RPMI8226 (cell line): Measurements from ENCODE around the gene PPP1R12B.
"Not testable (repeated sequence)": the region's sequence is repeated elsewhere in the genome, so short reads cannot be mapped to it uniquely, and the experiment has no call there.

ENCODE experiments used
- DNase-seq: peaks from one replicate; pipeline ENCODE4 v3.0.0-alpha.2; 2015

The PPP1R12B gene

GRCh38 chr1:202405928-202406327 lies 57.4 kb downstream of the PPP1R12B start:
- no peak for DNase-seq

DNA sequence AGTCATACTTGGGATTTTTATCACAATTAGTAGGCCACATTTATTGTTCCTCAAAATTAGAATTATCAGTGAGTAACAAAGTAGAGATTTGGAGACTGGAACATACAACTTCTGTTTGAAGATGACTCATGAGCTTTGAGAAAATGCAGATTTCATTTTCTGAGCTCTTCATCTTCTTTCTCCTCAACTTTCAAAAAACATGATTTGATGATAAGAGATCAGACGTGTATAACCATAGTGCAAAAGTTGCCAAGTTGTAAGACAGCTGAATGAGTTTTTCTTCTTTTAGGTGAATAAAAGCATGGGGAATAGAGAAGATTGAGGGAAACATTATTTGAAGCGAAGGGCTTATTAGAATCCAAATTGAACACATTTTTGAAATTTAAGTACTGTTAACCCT lies 58.4 kb downstream of the PPP1R12B start:
- DNase-seq = not testable (repeated sequence)

GRCh38 chr1:202407378-202407777 lies 58.9 kb downstream of the PPP1R12B start:
- DNase-seq = not testable (repeated sequence)

DNA sequence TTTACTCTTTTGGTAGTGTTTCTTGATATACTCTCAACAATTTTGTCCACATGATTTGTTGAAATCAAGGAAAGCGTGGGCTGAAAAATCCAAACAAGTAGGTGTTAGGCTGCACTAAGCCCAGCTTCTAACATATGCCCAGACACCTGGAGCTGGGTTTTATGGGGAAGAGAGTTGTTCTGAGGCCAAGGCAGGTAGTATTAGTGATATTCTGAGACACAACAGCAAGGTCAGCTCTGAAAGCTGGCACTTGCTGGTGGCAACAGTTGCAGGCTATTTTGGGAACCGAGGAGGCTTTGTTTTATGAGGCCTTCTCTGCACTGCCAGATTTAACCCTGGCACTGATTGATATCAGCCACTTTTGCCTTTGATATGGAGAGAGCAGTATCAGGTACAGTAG lies 61.8 kb downstream of the PPP1R12B start:
- DNase-seq = peak; percentile 72

DNA sequence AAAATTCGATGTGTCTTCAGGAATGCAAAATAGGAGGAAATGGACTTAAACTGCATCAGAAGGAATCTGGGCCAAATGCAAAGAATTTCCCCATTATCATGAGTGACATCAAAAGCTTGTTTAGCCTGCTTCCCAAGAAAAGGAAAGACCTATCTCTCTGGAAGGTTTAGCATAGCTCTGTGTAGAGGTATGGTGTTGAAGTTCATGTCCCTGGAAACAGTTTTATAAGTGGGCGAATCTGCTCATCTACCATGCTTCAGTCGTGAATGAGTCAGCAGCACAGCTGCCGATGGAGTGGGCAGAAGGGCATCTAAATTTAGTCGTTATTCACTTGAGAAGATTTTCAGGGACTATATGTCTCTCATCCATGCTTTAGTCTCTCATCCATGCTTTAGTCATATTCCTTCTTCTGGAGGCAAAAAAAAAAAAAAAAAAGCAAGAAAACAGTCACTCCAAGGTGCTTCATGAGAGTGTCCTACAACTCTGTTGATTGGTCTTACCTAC lies 62.4 kb downstream of the PPP1R12B start:
- peak; percentile 39 for DNase-seq

DNA sequence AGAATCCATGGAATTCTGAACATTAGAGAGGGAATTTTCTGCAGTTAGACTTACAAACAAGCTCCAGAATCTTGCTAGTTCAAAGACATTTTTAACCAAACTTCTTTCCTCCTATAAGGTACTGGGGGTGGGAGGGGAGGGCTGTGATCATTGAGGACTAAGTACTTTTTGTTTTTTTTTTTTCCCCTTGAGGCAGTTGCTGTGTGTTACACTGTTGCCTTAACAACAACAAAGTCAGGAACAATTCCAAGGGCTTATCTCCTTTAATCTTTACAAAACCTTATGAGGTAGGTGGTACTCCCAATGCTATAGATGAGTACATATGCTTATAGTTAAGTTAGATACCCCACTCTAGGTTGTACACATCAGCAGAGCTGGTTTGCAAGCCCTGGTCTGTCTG lies 62.9 kb downstream of the PPP1R12B start:
- DNase-seq = peak; percentile 8

GRCh38 chr1:202412421-202412820 lies 63.9 kb downstream of the PPP1R12B start:
- DNase-seq = not testable (repeated sequence)

GRCh38 chr1:202416641-202417040 lies 68.1 kb downstream of the PPP1R12B start:
- no peak for DNase-seq

GRCh38 chr1:202417141-202417540 lies 68.6 kb downstream of the PPP1R12B start:
- not testable (repeated sequence) for DNase-seq

DNA sequence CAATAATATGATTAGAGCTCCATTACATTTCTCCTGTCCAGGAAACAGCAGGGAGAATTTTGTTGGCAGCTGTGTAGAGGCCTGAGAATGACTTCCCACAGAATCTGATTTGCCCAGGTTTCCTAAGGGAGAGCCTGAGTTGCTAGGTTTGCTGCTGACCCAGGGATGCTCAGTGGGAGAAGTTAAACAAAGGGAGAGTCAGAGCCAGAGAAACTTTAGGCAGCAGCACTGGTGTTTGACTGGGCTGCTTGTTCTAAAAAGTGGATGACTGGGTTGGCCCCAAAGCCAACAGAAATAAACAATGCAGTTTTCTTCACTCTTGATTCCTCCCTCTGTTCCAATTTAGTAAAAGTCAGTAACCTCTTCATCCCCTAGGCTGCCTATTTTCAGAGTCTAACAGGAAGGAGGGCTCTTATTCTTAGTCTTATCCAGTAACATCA lies 69.3 kb downstream of the PPP1R12B start:
- not testable (repeated sequence) for DNase-seq

- DNase-seq = not testable (repeated sequence)
These were observed 71.2 kb downstream of the PPP1R12B start for GRCh38 chr1:202419731-202420130.

DNA sequence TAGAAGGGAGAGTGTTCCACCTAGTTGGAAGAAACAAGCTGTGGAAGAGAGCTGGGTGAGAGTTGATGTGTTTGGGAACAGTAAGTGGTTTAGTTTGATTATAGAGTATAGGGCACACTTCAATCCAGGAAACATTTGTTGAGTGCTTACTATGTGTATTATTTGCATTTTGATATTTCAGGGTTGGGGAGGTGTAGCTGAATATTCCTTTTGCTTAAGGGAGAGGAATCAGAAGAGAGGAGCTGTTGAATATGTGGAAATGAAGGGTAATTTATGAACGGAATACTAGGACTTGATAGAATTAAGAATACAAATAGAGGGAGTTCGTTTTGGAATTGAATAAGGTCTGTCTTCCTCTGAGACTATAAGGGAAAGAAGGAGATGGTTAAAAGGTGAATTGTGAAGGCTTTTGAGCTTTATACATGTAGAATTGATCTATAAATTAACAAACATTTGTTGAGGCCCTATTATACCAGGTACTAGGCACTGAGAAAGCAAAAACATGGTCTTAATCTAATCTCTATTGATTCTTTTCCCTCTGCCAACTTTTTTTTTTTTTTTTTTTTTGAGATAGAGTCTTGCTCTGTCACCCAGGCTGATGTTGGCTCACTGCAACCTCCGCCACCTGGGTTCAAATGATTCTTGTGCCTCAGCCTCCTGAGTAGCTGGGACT lies 72.1 kb downstream of the PPP1R12B start:
- not testable (repeated sequence) for DNase-seq

GRCh38 chr1:202422709-202423108 lies 74.2 kb downstream of the PPP1R12B start:
- not testable (repeated sequence) for DNase-seq

DNA sequence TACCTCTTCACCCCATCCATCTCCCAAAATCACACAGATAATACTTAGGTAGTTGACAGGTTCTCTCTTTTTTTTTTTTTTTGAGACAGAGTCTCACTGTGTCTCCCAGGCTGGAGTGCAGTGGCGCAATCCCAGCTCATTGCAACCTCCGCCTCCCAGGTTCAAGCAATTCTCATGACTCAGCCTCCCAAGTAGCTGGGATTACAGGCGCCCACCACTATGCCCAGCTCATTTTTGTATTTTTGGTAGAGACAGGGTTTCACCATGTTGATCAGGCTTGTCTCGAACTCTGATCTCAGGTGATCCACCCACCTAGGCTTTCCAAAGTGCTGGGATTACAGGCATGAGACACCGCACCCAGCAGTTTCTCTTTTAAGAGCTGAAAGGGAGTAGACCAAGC lies 75.8 kb downstream of the PPP1R12B start:
- not testable (repeated sequence) for DNase-seq

- DNase-seq = not testable (repeated sequence)
These were observed 81.6 kb downstream of the PPP1R12B start for GRCh38 chr1:202430111-202430510.

DNA sequence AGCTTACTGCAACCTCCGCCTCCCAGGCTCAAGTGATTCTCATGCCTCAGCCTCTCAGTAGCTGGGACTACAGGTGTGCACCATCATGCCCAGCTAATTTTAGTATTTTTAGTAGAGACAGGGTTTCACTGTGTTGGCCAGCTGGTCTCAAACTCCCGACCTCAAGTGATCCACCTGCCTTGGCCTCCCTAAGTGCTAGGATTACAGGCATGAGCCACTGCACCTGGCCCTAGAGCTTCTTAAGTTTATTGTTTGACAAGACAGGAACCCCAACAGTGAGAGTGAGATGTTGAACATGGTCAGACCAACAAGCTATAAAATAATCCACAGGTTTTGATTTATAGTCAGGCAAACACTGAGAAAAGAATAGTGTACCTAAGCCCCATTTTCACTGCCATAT lies 83.8 kb downstream of the PPP1R12B start:
- DNase-seq = not testable (repeated sequence)

- no peak for DNase-seq
These were observed 84.9 kb downstream of the PPP1R12B start for GRCh38 chr1:202433155-202434043.

- no peak for DNase-seq
These were observed 85.6 kb downstream of the PPP1R12B start for GRCh38 chr1:202434059-202434458.

GRCh38 chr1:202438393-202439174 lies 90.1 kb downstream of the PPP1R12B start:
- no peak for DNase-seq

GRCh38 chr1:202439308-202439707 lies 90.8 kb downstream of the PPP1R12B start:
- no peak for DNase-seq

DNA sequence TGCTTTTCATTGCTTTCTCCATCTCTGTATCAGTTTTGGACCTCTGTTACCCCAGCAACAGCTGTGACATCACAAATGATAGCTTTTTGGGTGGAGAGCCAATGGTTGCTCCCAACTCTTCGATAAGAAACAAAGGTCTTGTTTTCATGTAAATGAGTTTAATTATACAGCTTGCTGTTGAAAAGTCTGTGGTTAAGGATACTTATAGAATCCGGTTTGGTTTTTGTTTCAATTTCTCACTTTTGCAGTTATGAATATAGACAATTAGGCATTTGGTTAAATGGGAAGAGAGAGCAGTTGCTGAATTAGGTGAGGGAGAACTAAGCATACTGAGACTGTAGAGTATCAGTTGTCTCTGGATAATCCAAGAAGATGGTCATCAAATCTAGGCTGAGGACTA lies 99.6 kb downstream of the PPP1R12B start:
- not testable (repeated sequence) for DNase-seq

DNA sequence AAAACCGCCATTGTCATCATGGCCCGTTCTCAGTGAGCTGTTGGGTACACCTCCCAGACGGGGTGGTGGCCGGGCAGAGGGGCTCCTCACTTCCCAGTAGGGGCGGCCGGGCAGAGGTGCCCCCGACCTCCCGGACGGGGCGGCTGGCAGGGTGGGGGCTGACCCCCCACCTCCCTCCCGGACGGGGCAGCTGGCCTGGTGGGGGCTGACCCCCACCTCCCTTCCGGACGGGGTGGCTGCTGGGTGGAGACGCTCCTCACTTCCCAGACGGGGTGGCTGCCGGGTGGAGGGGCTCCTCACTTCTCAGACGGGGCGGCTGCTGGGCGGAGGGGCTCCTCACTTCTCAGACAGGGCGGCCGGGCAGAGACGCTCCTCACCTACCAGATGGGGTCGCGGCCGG lies 103.1 kb downstream of the PPP1R12B start:
- not testable (repeated sequence) for DNase-seq

GRCh38 chr1:202452508-202452907 lies 104.0 kb downstream of the PPP1R12B start:
- no peak for DNase-seq
